Measurements from ENCODE around the gene MFSD2A.
"Not testable (repeated sequence)": the region's sequence is repeated elsewhere in the genome, so short reads cannot be mapped to it uniquely, and the experiment has no call there.

The MFSD2A gene

DNA sequence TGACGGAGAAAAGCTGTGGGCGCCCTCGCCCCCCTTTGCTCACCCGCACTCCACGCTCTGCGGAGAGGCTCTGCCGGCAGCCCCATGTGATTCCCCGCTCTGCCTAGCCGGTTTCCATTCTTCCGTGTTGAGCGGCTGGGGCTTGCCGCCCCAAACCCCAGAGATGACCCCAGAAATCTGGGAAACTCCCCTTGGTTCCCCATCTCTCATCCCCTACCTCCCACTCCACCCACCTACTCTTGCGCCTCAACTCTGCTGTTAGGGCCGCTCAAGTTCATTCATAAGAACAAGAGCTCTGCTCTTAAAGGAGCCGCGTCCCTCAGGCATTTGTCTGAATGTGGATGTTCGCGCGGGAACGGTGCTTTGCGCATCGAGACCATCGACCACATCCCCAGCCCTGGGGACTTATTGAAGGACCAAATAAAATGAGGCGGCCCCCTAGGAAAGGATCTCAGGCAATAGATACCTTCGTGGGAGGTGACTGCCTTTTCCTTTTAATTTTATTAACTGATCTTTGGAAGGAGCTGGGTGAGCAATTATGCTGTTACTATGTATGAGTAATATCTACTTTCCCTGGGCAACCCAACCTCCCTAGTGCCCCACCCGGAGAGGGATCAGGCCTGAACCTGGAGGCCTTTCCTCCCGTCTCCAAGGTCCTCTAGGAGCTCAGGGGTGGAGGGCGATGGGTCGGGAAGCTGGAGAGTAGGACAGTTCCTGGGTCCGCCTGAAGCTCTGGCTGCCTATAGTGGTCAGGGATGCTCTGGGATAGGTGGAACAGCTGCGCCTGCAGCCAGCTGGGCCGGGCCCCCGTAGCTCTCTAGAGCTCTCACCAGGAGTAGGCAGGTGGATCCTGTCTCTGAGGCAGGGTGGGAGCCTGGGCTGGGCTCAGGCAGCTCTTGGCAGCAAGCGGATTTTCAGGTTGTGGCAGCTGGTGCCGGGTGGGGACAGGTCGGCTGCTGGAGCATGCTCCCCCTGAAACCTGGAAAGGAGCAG is 898 bp downstream of the MFSD2A start:
- Histone ChIP-seq H3K27me3 (ENCODE audit: insufficient read depth, low read length) (no peaks in the 10 kb centered on the region), H3K4me1 (ENCODE audit: control insufficient read depth, insufficient read depth, low read length, unreplicated experiment) (peaks cover 20% of the 10 kb centered on the region), H3K36me3 (ENCODE audit: insufficient read depth, low read length) (peaks cover 6% of the 10 kb centered on the region; the same call in 1 of the 2 replicates), H3K27ac (ENCODE audit: low read depth, low read length) (peak overlapping the region; percentile 14; the same call in 1 of the 2 replicates), H2AFZ (ENCODE audit: low read length, unreplicated experiment) (peak overlapping the region; percentile 93), H3K4me3 (ENCODE audit: low read depth, low read length) (peak overlapping the region; percentile 95), H3K79me2 (ENCODE audit: control insufficient read depth, insufficient read depth, low read length, unreplicated experiment) (peaks cover 18% of the 10 kb centered on the region)

DNA sequence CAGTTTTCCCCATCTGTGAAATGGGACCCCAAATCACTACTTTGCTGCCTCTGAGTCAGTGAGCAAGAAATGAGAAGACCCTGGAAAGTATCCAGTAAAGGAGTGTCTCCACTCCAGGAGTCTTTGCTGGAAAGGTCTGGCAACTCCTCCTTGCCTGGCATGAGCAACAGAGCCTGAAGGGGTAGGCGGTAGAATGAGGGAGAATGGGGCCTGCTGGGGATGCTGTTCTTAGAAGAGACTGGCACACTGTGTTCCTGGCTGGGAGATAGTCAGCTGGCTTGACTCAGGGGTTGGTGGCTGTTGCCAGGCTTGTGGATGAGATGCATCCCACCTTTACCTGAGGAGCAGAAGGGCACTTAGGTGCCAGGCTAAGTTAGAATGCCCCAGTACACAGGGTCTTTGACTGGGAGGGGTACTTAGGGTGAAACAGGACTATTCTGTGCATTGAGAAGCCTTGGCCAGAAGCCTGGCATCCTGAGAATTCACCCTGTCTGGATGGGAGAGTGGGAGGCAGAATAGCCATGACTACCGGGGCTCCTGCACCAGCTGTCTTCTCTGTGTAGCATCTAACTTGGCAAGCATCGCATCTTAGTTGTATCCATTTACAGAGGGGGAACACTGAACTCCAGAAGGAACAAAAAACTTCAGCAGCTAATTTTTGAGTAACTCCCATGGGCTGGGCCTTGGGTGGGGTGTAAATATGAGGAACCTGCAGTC is 2.5 kb downstream of the MFSD2A start:
- peaks cover 20% of the 10 kb centered on the region for H3K4me1 ChIP-seq (ENCODE audit: control insufficient read depth, insufficient read depth, low read length, unreplicated experiment)
- no peak overlapping the region for H3K4me3 ChIP-seq (ENCODE audit: low read depth, low read length)
- H2AFZ ChIP-seq (ENCODE audit: low read length, unreplicated experiment): no peak overlapping the region
- no peaks in the 10 kb centered on the region for H3K27me3 ChIP-seq (ENCODE audit: insufficient read depth, low read length)
- H3K36me3 ChIP-seq (ENCODE audit: insufficient read depth, low read length): peaks cover 6% of the 10 kb centered on the region; the same call in 1 of the 2 replicates
- peaks cover 18% of the 10 kb centered on the region for H3K79me2 ChIP-seq (ENCODE audit: control insufficient read depth, insufficient read depth, low read length, unreplicated experiment)
- no peak overlapping the region for H3K27ac ChIP-seq (ENCODE audit: low read depth, low read length)

DNA sequence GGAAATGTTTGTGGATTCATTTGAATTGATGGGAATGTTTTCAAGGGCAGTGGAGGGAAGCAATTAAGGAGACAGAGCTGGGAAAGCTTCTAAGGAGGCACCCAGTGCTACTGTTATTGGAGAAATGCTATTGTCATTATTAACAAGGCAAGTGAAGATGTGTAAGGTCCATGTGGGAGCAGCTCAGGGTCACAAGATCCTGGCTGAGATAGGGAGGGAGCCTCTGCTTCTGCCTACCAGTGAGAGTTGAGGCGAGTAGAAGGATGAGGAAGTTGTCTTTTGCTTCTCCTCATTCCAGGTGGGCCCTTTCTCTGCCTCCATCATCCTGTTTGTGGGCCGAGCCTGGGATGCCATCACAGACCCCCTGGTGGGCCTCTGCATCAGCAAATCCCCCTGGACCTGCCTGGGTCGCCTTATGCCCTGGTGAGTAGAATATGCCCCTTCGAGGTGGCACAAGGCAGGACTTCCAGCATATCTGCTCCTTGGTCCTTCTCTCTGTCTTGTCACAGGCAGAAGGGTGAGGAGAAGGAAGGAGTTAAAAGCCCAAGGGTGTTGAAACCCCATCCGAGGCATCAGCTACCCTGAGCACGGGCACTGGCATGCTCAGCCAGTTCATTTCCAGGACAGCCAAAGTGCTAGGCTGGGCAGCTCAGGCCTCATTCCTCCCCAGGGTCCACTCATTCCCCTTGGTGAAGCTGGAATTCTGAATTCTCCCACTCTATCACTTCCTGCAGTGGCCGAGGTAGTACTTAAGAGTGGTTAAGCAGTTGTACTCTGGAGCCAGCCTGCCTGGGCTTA is 3.7 kb downstream of the MFSD2A start:
- Histone ChIP-seq H3K4me1 (ENCODE audit: control insufficient read depth, insufficient read depth, low read length, unreplicated experiment) (peaks cover 20% of the 10 kb centered on the region), H3K36me3 (ENCODE audit: insufficient read depth, low read length) (peaks cover 6% of the 10 kb centered on the region; the same call in 1 of the 2 replicates), H3K27me3 (ENCODE audit: insufficient read depth, low read length) (no peaks in the 10 kb centered on the region), H3K27ac (ENCODE audit: low read depth, low read length) (no peak overlapping the region), H2AFZ (ENCODE audit: low read length, unreplicated experiment) (no peak overlapping the region), H3K4me3 (ENCODE audit: low read depth, low read length) (no peak overlapping the region), H3K79me2 (ENCODE audit: control insufficient read depth, insufficient read depth, low read length, unreplicated experiment) (peaks cover 18% of the 10 kb centered on the region)

DNA sequence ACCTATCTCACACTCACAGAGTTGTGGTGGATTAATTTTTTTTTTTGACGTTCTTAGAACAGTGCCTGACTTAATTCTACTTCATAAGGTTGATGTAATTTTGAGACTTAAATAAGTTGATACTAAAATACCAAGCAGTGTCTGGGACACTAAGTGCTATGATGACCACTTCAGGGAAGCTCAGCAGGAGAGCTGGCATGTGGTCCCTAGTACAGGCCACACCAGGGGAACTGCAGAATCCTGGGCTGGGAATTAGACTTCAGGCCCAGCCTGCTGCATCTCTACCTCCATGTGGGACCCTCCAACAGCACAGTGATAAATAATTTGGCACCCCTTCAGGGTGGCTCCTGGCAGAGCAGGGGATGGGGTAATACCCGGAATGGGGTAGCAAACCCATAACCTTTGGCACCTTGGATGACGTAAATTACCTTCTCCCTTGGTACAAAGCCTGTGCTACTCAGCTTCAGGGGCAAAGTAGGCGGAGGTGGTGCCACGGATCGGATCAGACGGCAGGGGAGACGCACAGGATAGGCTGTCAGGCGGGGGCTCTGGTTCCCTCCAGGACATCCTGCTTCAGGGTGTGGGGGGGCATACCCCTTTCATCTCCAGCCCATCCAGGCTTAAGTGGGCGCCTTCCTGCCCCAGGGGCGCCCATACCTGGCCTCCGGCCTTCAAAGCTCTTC is 4.8 kb downstream of the MFSD2A start:
- H3K4me3 ChIP-seq (ENCODE audit: low read depth, low read length): no peak overlapping the region
- H2AFZ ChIP-seq (ENCODE audit: low read length, unreplicated experiment): no peak overlapping the region
- no peaks in the 10 kb centered on the region for H3K27me3 ChIP-seq (ENCODE audit: insufficient read depth, low read length)
- H3K27ac ChIP-seq (ENCODE audit: low read depth, low read length): no peak overlapping the region
- H3K36me3 ChIP-seq (ENCODE audit: insufficient read depth, low read length): peaks cover 6% of the 10 kb centered on the region; the same call in 1 of the 2 replicates
- H3K4me1 ChIP-seq (ENCODE audit: control insufficient read depth, insufficient read depth, low read length, unreplicated experiment): peaks cover 15% of the 10 kb centered on the region
- H3K79me2 ChIP-seq (ENCODE audit: control insufficient read depth, insufficient read depth, low read length, unreplicated experiment): peaks cover 18% of the 10 kb centered on the region

DNA sequence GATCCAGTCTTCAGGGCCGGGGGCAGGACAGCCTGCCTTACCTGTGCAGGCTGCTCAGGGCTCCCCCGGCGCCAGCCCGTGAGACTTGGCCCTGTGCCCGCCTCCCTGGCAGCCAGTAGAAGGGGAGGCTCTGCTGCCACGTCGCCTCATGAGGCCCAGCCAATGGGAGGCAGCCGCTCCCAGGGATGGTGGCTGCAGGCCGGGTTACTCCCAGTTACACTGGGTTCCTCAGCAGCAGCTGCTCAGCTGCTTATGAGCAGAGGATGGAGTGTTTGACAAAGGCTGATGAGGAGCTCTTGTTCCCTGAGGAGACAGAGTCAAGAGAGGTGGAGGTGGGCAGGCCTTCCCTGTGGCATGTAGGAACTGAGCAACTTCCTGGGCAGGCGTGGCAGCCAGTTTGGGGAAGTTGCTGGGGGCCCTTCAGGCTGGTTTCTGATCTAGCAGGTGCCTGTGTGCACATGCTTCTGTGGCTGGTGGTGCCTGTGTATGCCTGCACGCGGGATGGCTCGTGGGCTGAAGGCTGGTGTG is 5.5 kb downstream of the MFSD2A start:
- Histone ChIP-seq H3K79me2 (ENCODE audit: control insufficient read depth, insufficient read depth, low read length, unreplicated experiment) (peaks cover 15% of the 10 kb centered on the region), H3K27me3 (ENCODE audit: insufficient read depth, low read length) (no peaks in the 10 kb centered on the region), H2AFZ (ENCODE audit: low read length, unreplicated experiment) (no peak overlapping the region), H3K4me3 (ENCODE audit: low read depth, low read length) (no peak overlapping the region), H3K27ac (ENCODE audit: low read depth, low read length) (no peak overlapping the region), H3K36me3 (ENCODE audit: insufficient read depth, low read length) (peaks cover 6% of the 10 kb centered on the region; the same call in 1 of the 2 replicates), H3K4me1 (ENCODE audit: control insufficient read depth, insufficient read depth, low read length, unreplicated experiment) (peaks cover 15% of the 10 kb centered on the region)

DNA sequence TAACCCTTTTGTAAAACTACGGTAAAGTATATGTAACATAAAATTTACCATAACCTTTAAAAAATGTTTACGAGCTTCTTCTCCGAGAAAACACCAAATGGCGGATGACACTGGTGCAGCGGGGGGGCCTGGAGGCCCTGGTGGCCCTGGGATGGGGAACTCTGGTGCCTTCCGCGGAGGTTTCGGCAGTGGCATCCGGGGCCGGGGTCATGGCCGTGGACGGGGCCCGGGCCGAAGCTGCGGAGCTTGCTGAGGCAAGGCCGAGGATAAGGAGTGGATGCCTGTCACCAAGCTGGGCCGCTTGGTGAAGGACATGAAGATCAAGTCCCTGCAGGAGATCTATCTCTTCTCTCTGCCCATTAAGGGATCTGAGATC is 7.5 kb downstream of the MFSD2A start:
- Histone ChIP-seq H3K79me2 (ENCODE audit: control insufficient read depth, insufficient read depth, low read length, unreplicated experiment) (no peaks in the 10 kb centered on the region), H3K4me1 (ENCODE audit: control insufficient read depth, insufficient read depth, low read length, unreplicated experiment) (peaks cover 3% of the 10 kb centered on the region), H3K27me3 (ENCODE audit: insufficient read depth, low read length) (no peaks in the 10 kb centered on the region), H3K27ac (ENCODE audit: low read depth, low read length) (no peak overlapping the region), H2AFZ (ENCODE audit: low read length, unreplicated experiment) (no peak overlapping the region), H3K4me3 (ENCODE audit: low read depth, low read length) (no peak overlapping the region), H3K36me3 (ENCODE audit: insufficient read depth, low read length) (peaks cover under 1% of the 10 kb centered on the region; the same call in 1 of the 2 replicates)

DNA sequence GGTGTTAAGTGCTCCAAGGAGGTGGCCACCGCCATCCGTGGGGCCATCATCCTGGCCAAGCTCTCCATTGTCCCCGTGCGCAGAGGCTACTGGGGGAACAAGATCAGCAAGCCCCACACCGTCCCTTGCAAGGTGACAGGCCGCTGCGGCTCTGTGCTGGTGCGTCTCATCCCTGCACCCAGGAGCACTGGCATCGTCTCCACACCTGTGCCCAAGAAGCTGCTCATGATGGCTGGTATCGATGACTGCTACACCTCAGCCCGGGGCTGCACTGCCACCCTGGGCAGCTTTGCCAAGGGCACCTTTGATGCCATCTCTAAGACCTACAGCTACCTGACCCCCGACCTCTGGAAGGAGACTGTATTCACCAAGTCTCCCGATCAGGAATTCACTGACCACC is 8.0 kb downstream of the MFSD2A start:
- not testable (repeated sequence) for H3K4me3 ChIP-seq (ENCODE audit: low read depth, low read length); H3K36me3 ChIP-seq (ENCODE audit: insufficient read depth, low read length); H3K27ac ChIP-seq (ENCODE audit: low read depth, low read length); H3K27me3 ChIP-seq (ENCODE audit: insufficient read depth, low read length); H3K79me2 ChIP-seq (ENCODE audit: control insufficient read depth, insufficient read depth, low read length, unreplicated experiment); H3K4me1 ChIP-seq (ENCODE audit: control insufficient read depth, insufficient read depth, low read length, unreplicated experiment); H2AFZ ChIP-seq (ENCODE audit: low read length, unreplicated experiment)

DNA sequence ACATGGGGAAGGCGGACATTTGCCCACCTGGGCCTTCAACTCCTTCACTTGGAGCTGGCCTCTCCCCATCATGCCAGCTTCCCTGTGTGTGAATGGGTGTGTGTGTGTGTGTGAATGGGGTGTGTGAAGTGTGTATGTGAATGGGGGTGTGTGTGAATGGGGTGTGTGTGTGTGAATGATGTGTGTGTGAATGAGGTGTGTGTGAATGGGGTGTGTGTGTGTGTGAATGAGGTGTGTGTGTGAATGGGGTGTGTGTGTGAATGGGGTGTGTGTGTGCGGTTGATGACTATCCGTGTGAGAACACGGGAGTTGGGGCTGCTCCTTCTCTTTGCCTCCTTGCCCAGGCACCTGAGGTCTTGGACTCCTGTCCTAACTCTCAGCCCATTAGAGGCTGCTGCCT is 9.6 kb downstream of the MFSD2A start:
- Histone ChIP-seq H2AFZ (ENCODE audit: low read length, unreplicated experiment) (no peak overlapping the region), H3K36me3 (ENCODE audit: insufficient read depth, low read length) (no peaks in the 10 kb centered on the region), H3K27ac (ENCODE audit: low read depth, low read length) (no peak overlapping the region), H3K4me3 (ENCODE audit: low read depth, low read length) (no peak overlapping the region), H3K4me1 (ENCODE audit: control insufficient read depth, insufficient read depth, low read length, unreplicated experiment) (no peaks in the 10 kb centered on the region), H3K27me3 (ENCODE audit: insufficient read depth, low read length) (no peaks in the 10 kb centered on the region), H3K79me2 (ENCODE audit: control insufficient read depth, insufficient read depth, low read length, unreplicated experiment) (no peaks in the 10 kb centered on the region)

DNA sequence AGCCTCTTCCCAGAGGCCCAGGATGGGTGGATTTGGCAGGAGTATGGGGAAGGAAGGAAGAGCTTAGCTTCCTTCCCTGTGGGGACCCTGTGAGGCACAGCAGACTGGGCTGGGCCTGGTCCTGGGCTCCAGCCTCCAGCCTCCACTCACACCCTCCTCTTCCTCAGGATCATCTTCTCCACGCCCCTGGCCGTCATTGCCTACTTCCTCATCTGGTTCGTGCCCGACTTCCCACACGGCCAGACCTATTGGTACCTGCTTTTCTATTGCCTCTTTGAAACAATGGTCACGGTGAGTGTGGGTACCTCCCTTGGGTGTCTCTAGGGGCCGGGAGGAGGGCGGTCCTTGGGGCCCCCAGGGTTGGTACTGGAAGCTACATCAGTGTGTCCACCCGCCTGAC is 10.1 kb downstream of the MFSD2A start:
- Histone ChIP-seq H3K27ac (ENCODE audit: low read depth, low read length) (no peak overlapping the region), H3K4me1 (ENCODE audit: control insufficient read depth, insufficient read depth, low read length, unreplicated experiment) (no peaks in the 10 kb centered on the region), H3K79me2 (ENCODE audit: control insufficient read depth, insufficient read depth, low read length, unreplicated experiment) (no peaks in the 10 kb centered on the region), H3K36me3 (ENCODE audit: insufficient read depth, low read length) (no peaks in the 10 kb centered on the region), H3K27me3 (ENCODE audit: insufficient read depth, low read length) (no peaks in the 10 kb centered on the region), H2AFZ (ENCODE audit: low read length, unreplicated experiment) (no peak overlapping the region), H3K4me3 (ENCODE audit: low read depth, low read length) (no peak overlapping the region)

DNA sequence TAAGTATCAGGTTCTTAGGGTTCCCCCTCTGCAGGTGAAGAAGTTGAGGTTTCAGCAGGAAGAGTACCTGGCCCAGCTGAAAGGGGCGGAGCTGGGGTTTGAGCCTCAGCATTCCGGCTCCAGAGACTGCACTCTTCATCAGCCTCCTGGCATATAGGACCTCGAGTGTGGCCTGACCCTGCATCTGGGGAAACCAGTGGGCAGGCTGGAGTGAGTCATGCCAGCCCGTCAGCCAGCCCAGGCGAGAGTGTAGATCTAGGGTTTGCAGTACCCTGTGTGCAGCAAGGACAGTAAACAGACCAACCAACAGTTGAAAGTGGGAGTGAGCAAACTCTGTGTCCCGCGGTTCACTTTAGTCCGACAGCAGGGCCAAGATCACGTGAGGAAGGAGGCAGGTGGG is 14.1 kb downstream of the MFSD2A start:
- H3K79me2 ChIP-seq (ENCODE audit: control insufficient read depth, insufficient read depth, low read length, unreplicated experiment): no peaks in the 10 kb centered on the region
- H3K27ac ChIP-seq (ENCODE audit: low read depth, low read length): no peak overlapping the region
- H3K36me3 ChIP-seq (ENCODE audit: insufficient read depth, low read length): no peaks in the 10 kb centered on the region
- no peak overlapping the region for H3K4me3 ChIP-seq (ENCODE audit: low read depth, low read length)
- H3K4me1 ChIP-seq (ENCODE audit: control insufficient read depth, insufficient read depth, low read length, unreplicated experiment): no peaks in the 10 kb centered on the region
- H2AFZ ChIP-seq (ENCODE audit: low read length, unreplicated experiment): no peak overlapping the region
- H3K27me3 ChIP-seq (ENCODE audit: insufficient read depth, low read length): no peaks in the 10 kb centered on the region
